GF-D8 (cell line): Measurements from ENCODE around the gene RPP40.
"Not testable (repeated sequence)": the region's sequence is repeated elsewhere in the genome, so short reads cannot be mapped to it uniquely, and the experiment has no call there.

Experiments used
- DNase-seq: peaks from one replicate; lab custom pipeline; 2025; lab: John Stamatoyannopoulos, UW

RPP40 gene, protein sequence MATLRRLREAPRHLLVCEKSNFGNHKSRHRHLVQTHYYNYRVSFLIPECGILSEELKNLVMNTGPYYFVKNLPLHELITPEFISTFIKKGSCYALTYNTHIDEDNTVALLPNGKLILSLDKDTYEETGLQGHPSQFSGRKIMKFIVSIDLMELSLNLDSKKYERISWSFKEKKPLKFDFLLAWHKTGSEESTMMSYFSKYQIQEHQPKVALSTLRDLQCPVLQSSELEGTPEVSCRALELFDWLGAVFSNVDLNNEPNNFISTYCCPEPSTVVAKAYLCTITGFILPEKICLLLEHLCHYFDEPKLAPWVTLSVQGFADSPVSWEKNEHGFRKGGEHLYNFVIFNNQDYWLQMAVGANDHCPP

GRCh38 chr6:5003604-5004372, at the start of gene RPP40:
Gene RPP40, minus strand, starts transcription at chr6:5004037. Its CDS starts 35 bp downstream, at chr6:5004002.
- DNase-seq, result peak; percentile 86

DNA sequence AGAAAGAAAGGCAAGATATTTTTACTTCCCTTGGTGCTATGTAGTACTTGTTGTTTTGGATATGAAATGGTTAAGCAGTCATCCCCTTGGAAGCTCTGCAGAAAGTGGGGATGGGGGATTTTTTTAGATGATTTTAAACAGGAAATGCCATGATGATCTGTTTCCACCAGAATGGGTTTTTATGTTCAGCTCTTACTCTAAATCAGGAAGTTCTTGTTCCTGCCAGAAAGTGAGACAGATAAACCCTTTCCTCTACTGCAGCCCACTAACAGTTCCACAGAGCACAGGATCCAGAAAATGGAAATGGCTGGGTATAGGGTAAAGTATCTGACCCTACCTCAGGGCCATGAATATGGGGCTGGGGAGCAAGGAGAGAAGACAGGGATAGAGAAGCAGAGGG, 49.2 kb upstream of the RPP40 start:
- peak; percentile 10 for DNase-seq

GRCh38 chr6:5051394-5051793, 47.6 kb upstream of the RPP40 start:
- DNase-seq, result no peak

GRCh38 chr6:5050009-5050408, 46.2 kb upstream of the RPP40 start:
- DNase-seq, result no peak

GRCh38 chr6:5046430-5046829, 42.6 kb upstream of the RPP40 start:
- no peak for DNase-seq

- DNase-seq, result no peak
These were observed 41.6 kb upstream of the RPP40 start for GRCh38 chr6:5045416-5045815.

DNA sequence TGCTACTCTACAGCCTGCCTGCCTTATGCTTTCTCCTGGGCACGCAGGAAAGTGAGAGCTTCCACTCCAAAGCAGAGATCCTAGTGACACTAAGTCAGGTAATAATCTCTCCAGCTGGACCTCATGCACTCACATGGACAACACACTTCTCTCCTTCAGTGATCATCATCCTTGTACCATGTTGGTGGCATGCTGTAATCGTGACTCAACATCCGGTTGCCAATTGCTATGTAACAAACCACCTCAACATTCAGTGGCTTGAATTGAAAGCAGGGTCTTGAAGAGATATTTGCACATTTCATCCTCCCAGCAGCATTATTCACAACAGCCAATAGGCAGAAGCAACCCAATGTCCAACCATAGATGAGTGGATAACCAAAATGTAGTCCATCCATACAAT, 41.0 kb upstream of the RPP40 start:
- DNase-seq, result no peak

GRCh38 chr6:5042436-5042835, 38.6 kb upstream of the RPP40 start:
- no peak for DNase-seq

GRCh38 chr6:5041955-5042354, 38.1 kb upstream of the RPP40 start:
- DNase-seq, result no peak

- DNase-seq, result no peak
These were observed 32.4 kb upstream of the RPP40 start for GRCh38 chr6:5036269-5036668.

GRCh38 chr6:5034736-5035135, 30.9 kb upstream of the RPP40 start:
- no peak for DNase-seq

- no peak for DNase-seq
These were observed 30.5 kb upstream of the RPP40 start for GRCh38 chr6:5034328-5034727.

DNA sequence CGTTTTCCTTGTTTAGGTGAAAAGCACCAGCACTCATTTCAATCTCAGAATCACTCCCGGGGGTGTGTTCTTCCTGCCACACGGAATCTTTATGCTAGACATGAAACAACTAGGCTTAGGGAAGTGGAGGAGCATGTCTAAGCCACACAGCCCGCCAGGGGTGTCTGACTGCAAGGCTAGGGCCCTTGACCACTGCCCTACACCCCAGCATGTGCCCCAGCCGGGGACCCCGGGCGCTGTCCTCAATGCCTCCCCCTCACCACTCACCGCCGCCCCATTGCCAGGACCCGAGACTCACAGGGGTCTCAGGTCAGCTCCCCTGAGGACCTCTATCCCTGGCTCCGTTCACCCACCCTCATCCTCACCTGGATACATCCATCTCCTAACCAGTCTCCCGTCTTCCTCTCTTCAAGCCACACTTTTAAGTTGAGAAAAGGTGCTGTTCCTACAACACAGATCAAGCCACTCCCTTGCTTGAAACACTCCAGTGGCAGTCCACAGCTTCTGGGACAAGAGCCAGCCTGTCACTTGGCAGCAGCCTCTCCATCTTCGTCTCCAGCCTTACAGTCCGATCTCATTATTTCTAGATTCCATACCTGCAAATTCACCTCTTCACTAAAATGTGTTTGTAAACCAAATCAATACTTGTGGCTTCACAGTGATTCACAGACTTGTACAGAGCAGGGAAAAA, 29.5 kb upstream of the RPP40 start:
- DNase-seq, result not testable (repeated sequence)

GRCh38 chr6:5032706-5033105, 28.9 kb upstream of the RPP40 start:
- DNase-seq, result not testable (repeated sequence)

DNA sequence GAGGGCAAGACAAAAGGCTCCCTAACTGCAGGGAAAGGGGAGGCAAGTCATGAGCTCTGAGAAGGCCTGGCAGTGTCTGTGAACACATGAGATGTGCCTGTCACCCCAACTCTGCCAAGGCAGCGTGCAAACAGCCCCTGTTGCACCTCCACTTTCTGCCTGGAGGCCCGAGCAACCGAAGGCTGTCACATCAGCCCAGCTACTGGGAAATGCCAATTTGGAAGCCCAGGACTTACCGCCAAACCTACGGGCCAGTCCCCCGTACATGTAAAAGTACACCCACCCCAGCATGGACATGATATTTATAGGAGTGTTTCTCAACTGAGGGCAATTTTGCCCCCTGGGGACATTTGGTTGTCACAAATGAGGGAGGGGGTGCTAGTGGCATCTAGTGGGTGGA, 27.3 kb upstream of the RPP40 start:
- no peak for DNase-seq

DNA sequence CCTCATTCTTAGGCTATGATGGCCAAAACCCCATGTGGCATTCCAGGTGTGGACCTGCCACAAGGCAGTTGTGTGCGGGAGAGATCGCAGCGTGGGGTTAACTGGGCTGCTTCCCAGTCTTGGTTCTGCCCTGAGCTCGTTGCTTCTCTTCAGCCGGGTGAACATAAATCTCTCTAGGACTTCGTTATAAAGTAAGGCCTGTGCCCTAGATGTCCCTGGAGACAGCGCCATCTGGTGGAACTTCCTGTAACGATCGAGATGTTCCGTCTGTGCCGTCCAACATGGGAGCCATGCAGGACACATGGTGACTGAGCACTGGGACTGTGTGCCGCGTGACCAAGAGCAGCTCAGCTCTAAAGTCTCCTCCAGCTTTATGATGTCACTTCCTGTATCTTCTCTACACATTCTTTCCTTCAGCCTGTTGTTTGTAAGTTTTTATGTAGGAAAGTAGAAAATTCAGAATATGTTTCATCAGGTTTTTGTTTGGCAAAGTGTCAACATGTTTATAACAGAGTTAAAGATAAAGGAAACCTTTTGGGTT, 26.8 kb upstream of the RPP40 start:
- DNase-seq, result peak; percentile 59

- DNase-seq, result no peak
These were observed 25.8 kb upstream of the RPP40 start for GRCh38 chr6:5029609-5030008.

DNA sequence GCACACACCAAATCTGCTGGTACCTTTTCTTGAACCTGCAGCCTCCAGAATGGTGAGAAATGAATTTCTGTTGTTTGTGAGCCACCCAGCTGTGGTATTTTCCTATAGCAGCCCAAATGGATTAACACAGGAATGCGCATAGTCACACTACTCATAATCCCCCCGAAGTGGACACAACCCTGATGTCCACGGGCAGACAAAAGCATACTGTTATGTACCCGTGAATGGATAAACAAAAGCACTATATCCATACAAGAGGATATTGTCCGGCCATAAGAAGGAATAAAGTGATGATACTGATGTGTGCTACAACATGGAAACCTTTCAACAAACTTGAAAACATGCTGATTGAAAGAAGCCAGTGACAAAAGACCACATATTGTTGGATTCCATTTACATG, 25.1 kb upstream of the RPP40 start:
- no peak for DNase-seq

GRCh38 chr6:5028301-5028700, 24.5 kb upstream of the RPP40 start:
- DNase-seq, result no peak

DNA sequence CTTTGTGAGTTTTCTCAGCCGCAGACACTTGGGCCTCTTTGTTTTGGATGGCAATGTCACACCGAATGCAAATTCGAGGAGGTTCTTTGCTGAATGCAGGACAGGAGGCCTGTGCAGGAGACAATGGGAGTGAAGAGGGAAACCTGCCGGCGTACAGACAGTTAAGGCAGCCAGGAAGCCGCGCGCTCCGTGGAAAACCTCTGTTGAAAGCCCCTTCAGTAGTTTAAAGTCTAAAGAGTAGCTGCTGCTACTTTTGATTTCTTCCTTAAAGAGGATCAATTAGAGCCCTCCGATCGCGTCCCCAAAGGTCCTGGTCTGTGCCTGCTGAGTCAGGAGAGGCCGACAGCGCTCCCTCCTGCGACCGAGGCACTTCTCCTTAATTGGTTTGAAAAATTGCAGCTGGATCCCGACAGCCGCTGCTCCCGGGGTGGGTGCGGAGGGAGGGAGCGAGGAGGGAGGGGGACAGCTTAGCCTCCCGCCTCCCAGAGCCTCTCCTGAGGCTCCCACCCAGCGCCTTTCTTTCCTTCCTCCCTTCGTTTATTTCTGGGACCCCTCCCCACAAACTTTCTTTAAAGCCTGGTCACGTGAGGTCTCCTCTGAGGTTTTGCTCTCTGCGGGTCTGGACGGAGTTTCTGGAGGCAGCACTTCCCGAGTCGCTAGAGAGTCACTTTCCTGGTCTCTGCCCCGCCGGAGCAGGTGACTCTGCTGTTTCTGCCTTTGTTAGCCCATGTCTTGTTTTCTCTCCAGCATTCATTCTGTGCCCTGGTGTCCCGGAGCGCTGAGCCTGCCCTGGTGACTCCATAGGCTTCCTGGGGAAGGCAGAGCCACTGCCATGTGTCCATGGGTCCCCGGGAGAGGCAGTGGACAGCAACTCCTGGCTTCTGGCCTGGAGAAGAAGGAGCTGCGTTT, 22.3 kb upstream of the RPP40 start:
- no peak for DNase-seq

DNA sequence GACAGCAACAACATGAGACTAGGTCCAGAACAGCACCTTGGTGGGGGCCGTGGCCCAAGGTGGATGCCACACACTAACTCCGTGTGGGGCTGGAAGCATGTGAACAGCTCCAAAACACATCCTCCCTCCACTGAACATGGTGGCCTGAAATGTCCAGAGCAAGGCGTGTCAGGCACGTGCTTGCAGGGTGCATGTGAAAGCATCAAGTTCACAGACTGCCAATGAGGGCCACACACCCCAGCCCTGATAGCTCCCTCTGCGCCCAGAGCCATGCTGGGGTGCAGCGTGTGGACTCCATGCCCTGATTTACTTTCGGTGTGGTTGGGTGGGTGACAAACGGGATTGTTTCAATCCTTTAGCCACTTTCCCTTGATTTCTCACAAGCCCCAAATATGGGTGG, 20.1 kb upstream of the RPP40 start:
- DNase-seq, result no peak

DNA sequence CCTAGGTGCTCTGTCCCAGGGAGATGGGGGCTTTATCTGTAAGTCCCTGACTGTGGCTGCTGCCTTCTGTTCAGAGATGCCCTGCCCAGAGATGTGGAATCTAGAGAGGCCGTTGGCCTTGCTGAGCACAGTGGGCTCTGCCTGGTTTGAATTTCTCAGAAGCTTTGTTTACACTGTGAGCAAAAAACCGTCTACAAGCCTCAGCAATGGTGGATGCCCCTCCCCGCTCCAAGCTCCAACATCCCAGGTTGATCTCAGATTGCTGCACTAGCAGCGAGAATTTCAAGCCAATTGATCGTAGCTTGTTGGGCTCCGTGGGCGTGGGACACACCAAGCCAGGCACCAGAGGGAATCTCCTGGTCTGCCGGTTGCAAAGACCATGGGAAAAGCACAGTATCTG, 16.3 kb upstream of the RPP40 start:
- DNase-seq, result no peak
